CD4-positive, alpha-beta T cell treated with Interferon alpha-2 for 1 hour (primary cell): ENCODE data around the gene PRKCB.
"Not testable (repeated sequence)": the region's sequence is repeated elsewhere in the genome, so short reads cannot be mapped to it uniquely, and the experiment has no call there.

Experiments
- DNase-seq, 2 donors: peaks; one replicate each; pipeline ENCODE4 v3.0.0-alpha.2; 2020 to 2022

The PRKCB gene

GRCh38 chr16:23905027-23905426 lies 69.2 kb downstream of the PRKCB start:
- no peak for DNase-seq

GRCh38 chr16:23907457-23907902 lies 71.7 kb downstream of the PRKCB start:
- DNase-seq, result no peak

- no peak for DNase-seq
Observed at GRCh38 chr16:23907903-23908302, 72.1 kb downstream of the PRKCB start.

GRCh38 chr16:23908790-23909189 lies 73.0 kb downstream of the PRKCB start:
- DNase-seq, result no peak

GRCh38 chr16:23909792-23910418 lies 74.1 kb downstream of the PRKCB start:
- no peak for DNase-seq

DNA sequence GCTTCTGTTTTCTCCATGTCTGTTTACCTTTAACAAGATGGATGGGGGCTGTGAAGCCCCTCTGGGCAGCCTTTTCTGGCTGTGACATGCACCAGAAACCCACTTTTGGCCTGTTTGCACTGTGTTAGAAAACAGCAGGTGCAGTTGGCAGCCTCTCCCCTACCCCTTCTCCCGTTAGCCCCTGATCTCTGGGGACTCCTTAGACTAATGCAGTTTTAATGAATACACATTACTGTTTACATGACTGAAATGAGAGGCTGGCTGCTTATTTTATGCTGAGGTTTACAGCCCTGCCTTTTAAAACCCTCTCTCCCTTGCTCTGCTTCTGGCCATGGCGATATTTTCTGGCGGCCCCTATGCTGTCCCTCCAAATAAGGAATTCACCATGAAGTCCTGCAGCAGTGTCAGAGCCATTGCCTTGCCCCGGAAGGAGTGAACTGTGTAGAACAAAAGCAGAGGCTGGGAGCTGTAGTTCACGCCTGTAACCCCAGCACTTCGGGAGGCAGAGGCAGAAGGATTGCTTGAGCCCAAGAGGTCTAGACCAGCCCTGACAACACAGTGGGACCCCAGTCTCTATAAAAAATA lies 79.3 kb downstream of the PRKCB start:
- no peak for DNase-seq

DNA sequence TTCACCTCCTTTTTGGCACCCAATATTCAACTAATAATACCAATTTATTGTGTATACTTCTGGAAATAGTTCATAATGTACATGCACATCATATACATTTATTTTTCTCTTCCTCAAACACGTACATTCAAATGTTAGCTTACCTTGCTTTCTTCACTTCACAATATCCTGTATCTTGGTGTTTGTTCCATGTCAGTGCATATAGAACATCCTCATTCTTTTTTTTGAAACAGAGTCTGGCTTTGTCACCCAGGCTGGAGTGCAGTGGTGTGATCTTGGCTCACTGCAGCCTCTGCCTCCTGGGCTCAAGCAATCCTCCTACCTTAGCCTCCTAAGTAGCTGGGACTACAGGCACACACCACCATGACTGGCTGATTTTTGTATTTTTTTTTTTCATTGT lies 80.8 kb downstream of the PRKCB start:
- not testable (repeated sequence) for DNase-seq

DNA sequence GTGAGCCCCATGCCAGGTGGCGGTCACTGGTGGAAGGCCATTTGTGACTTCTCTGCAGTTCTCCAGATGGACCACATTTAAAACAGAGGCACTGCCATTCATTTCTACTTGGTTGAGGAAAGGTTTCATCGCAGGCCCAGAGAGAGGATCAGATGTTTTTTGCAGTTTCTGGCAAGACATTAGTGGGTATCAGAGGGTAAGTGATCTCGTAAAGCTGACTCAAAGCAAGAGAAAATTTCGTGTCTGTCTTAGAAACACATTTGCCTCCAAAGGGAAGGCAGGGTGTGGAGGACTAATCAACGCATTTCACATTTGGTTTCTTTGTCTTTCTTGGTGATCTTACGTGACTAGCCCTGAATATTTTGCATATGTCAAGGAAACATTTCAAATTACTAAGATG lies 81.8 kb downstream of the PRKCB start:
- no peak for DNase-seq

GRCh38 chr16:23920446-23920845 lies 84.7 kb downstream of the PRKCB start:
- DNase-seq, result no peak

DNA sequence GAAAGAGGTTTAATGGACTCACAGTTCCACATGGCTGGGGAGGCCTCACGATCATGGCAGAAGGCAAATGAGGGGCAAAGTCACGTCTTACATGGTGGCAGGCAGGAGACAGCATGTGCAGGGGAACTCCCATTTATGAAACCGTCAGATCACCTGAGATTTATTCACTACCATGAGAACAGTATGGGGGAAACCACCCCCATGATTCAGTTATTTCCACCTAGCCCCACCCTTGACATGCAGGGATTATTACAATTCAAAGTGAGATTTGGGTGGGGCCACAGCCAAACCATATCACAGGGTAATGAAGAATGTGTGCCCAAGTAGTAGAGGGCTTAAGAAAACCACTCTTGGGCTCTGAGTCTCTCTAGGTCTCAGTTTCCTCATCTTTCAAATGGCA lies 85.1 kb downstream of the PRKCB start:
- DNase-seq, result no peak

DNA sequence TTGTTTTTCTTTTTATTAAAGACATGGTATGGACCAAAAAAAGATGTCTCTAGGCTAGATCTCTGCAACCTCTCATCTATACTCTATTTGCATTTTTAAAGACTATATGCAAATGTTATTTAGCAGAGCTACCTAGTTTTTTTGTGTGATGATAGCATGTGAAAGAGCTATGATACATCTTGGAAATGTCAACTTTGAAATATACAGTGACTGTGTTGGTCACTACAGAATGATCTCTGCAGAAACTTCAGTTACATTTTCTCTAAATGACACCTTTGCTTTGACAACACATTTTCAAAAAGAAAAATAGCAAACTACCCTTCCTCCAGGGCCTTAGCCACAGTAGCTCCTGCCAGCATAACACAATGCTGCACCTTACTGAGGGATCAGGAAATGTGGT lies 86.6 kb downstream of the PRKCB start:
- DNase-seq, result no peak

DNA sequence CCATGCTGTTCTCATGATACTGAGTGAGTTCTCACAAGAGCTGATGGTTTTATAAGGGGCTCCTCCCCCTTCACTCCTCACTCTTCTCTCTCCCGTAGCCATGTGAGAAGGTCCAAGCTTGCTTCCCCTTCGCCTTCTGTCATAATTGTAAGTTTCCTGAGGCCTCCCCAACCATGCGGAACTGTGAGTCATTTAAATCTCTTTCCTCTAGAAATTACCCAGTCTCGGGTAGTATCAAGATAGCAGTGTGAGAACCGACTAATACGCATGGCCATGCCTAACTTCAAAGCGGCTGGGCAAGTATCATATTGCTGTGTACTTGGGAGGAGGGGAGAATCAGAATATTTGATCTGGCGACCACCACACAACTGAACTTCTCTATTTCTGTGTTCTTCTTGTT lies 88.3 kb downstream of the PRKCB start:
- DNase-seq, result peak in 1 of 2 donors; percentile 12

- no peak for DNase-seq
Observed at GRCh38 chr16:23927796-23928195, 92.0 kb downstream of the PRKCB start.

- no peak for DNase-seq
Observed at GRCh38 chr16:23929237-23929636, 93.5 kb downstream of the PRKCB start.

DNA sequence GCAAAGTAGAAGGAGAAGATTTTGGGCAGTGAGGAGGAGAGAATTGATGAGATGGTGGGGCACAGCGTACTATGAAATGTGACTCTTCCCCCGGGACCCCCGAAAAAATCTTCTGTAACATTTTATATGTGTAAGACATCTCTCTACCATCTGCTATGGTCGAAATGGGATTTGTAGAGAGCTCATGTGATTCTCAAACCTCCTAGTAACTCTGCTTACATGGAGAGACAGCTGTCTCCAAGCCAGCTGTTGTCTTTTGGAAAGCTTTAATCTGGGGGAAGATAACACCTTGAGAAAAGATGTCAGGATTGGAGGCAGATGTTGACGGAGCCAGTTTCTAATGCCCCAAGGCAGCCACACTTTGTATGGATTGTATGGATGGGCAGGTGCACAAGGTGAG lies 94.1 kb downstream of the PRKCB start:
- no peak for DNase-seq

- DNase-seq, result no peak
Observed at GRCh38 chr16:23930791-23931190, 95.0 kb downstream of the PRKCB start.

DNA sequence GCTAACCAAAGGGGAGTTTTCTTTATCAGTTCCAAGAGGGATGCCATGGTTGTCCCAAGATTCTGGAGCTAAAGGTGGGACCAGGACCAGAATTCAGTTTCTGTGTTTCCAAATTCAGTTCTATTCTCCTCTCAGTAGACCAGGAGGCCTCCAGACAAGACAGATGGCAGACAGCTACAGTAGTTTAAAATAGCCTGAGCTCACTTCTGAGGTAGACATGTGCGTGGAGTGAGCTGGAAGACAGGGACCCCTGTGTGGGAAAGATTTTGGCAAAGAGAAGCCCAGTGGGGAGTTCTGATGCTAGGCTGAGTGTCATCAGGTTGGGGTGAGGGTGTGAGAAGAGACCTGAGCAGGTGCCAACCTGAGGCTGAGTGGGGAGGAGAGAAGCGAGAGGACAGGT lies 95.4 kb downstream of the PRKCB start:
- no peak for DNase-seq

- not testable (repeated sequence) for DNase-seq
Observed at GRCh38 chr16:23933650-23934049, 97.9 kb downstream of the PRKCB start.

- no peak for DNase-seq
Observed at GRCh38 chr16:23934610-23935236, 98.9 kb downstream of the PRKCB start.

DNA sequence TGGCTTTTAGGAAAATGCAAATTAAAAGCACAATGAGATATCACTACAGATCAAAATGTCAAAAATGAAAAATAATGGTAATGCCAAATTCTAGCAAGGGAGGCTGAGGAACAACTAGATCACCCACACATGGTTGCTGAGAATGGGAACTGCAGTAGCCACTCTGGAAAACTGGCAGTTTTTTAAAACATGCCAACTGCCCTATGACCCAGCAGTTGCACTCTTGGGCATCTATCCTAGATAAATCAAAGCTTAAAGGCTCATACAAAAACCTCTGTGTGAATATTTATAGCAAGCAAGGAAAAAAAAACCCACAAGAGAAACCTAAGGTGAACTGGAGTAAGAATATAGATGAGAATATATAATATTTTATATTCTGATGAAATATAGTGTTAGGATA lies 104.3 kb downstream of the PRKCB start:
- DNase-seq, result no peak

DNA sequence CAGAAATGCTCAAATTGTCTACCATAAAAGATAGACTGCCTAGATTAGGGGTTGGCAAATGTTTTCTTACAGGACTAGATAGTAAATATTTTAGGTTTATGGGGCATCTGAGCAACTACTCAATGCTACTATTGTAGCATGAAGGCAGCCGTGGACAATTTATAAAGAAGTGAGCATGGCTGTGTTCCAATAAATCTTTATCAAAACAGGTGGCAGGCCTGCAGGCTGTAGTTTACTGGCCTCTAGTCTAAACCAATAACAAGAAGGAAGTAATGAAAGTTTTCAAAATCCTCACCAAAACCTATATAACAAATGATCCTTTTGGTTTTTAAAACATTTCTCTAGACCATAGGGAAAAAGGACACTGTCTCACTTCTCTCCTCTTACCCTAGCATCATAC lies 105.2 kb downstream of the PRKCB start:
- DNase-seq, result no peak

DNA sequence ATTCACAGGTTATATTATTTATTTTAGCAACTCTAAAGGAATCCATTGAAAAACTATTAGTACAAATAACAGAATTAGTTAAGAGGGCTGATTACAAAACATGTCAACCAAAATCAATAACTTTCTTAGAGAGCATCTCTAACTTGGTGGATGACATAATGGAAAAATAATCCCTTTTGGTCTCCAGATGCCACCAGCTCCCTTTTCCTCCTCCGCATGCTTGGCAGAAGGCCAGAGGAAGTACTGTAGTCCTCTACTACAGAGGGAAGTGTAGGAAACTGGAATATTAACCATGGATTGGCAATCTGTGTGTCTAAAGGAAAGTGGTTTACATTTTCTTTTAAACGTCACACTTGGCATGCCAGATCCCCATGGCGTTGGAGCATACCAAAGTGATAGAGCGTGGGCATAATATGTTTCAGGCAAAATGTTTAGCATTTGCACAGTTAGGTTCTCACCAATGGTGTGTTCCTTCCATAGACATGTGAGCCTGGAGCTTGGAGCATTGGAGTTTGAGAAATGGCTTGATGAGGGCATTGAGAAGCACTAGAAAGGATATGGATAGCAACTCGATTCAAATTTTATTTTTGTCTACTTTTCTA lies 106.3 kb downstream of the PRKCB start:
- no peak for DNase-seq

GRCh38 chr16:23943604-23944003 lies 107.8 kb downstream of the PRKCB start:
- no peak for DNase-seq

DNA sequence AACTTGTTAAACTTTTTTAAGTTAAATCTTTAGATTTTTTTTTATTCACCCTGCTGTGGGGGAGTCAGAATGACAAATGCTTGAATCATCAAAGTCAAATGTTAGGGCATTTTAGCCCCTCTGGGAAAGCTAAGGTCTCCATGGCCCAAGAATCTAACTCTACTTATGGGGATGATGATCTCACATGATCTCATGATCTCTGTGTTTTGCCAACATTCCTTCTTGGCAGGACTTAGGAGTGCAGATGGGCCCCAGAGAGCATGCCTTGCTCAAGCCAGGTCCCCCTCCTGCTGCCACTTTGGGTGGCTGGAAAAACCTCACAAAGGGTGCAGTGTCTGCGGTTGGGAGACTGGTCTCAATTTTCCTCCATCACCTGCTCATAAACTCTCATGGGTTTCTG lies 108.6 kb downstream of the PRKCB start:
- DNase-seq, result no peak
